IMR-90 (cell line): ENCODE measurements around the gene ESYT3. TPM values are rescaled to one million over a fixed set of nuclear protein-coding genes. Genes with fewer than 3 reads are reported as not detected.

Experiments used
- ATAC-seq: fragments of 200-7000 bp; cut with Tn5 transposase; 2 replicates; pipeline ENCODE4 v1.9.1; 2020; ENCODE audit warnings: low read depth, mild to moderate bottlenecking, moderate library complexity
- BruUV-seq: library from RNA; stranded (reverse); fragments of 400-500 nt; replicated peaks from 2 replicates; lab custom pipeline; 2021; lab: Mats Ljungman, UMichigan
- CTCF ChIA-PET: fragments of 300-600 bp; formaldehyde crosslinking; extraction: SDS; loops from one replicate; lab custom pipeline; 2021; ENCODE audit warnings: antibody characterized with exemption; lab: Yijun Ruan, JAX
- POLR2A ChIA-PET: fragments of 300-600 bp; sonication (Branson Sonifier 250); formaldehyde crosslinking; loops from one replicate; lab custom pipeline; 2022; ENCODE audit warnings: antibody characterized with exemption; ENCODE audit not compliant: unreplicated experiment; lab: Charles Lee
- DNase-seq: peaks from one replicate; pipeline ENCODE4 v3.0.0; 2013
- H2AFZ ChIP-seq: replicated peaks from 2 replicates; pipeline ENCODE3; 2013; ENCODE audit warnings: low read length, mild to moderate bottlenecking; ENCODE audit not compliant: poor library complexity
- H2AK5ac ChIP-seq: 2 replicates; pipeline ENCODE4 v1.6.1; 2013; ENCODE audit warnings: low read depth, low read length, inconsistent platforms
- H2AK9ac ChIP-seq: replicated peaks from 2 replicates; pipeline ENCODE3; 2013; ENCODE audit warnings: mild to moderate bottlenecking, low read depth, low read length, moderate library complexity; ENCODE audit not compliant: poor library complexity
- H2BK120ac ChIP-seq: 2 replicates; pipeline ENCODE4 v1.6.1; 2013; ENCODE audit warnings: low read depth, low read length, inconsistent platforms
- H2BK15ac ChIP-seq: 3 replicates; pipeline ENCODE4 v1.6.1; 2013; ENCODE audit warnings: low read depth, low read length, inconsistent platforms
- H2BK20ac ChIP-seq: 2 replicates; pipeline ENCODE4 v1.6.1; 2013; ENCODE audit warnings: low read depth, mild to moderate bottlenecking, inconsistent platforms, low read length, moderate library complexity
- H2BK5ac ChIP-seq: 2 replicates; pipeline ENCODE4 v1.6.1; 2013; ENCODE audit warnings: mild to moderate bottlenecking, low read depth, low read length, inconsistent platforms; ENCODE audit not compliant: poor library complexity, severe bottlenecking
- H3K14ac ChIP-seq: replicated peaks from 2 replicates; pipeline ENCODE4 v1.6.1; 2013; ENCODE audit warnings: low read depth, low read length, inconsistent platforms
- H3K18ac ChIP-seq: 2 replicates; pipeline ENCODE4 v1.6.1; 2013; ENCODE audit warnings: low read depth, low read length, control low read depth
- H3K23ac ChIP-seq: 2 replicates; pipeline ENCODE4 v1.6.1; 2013; ENCODE audit warnings: low read depth, low read length, inconsistent platforms
- H3K27ac ChIP-seq: 2 replicates; pipeline ENCODE4 v1.5.1; 2013; ENCODE audit warnings: mild to moderate bottlenecking, control low read depth, low read length; ENCODE audit not compliant: insufficient read depth
- H3K27me3 ChIP-seq: 2 replicates; pipeline ENCODE4 v1.6.1; 2013; ENCODE audit warnings: low read length; ENCODE audit not compliant: control insufficient read depth, insufficient read depth
- H3K36me3 ChIP-seq: 2 replicates; pipeline ENCODE4 v1.6.1; 2013; ENCODE audit warnings: low read length, mixed read lengths; ENCODE audit not compliant: control insufficient read depth, insufficient read depth
- H3K4ac ChIP-seq: 2 replicates; pipeline ENCODE4 v1.6.1; 2013; ENCODE audit warnings: low read depth, low read length, inconsistent platforms
- H3K4me1 ChIP-seq: 2 replicates; pipeline ENCODE4 v1.6.1; 2013; ENCODE audit warnings: low read length, mixed read lengths; ENCODE audit not compliant: control insufficient read depth, insufficient read depth
- H3K4me2 ChIP-seq: 2 replicates; pipeline ENCODE4 v1.6.1; 2013; ENCODE audit warnings: low read depth, mild to moderate bottlenecking, control low read depth, low read length, moderate library complexity
- H3K4me3 ChIP-seq: 2 replicates; pipeline ENCODE4 v1.5.1; 2013; ENCODE audit warnings: low read depth, mild to moderate bottlenecking, control low read depth, low read length, moderate library complexity; ENCODE audit not compliant: insufficient read depth
- H3K56ac ChIP-seq: 2 replicates; pipeline ENCODE4 v1.6.1; 2013; ENCODE audit warnings: low read length, inconsistent platforms; ENCODE audit not compliant: insufficient read depth; ENCODE audit errors: extremely low read depth
- H3K79me1 ChIP-seq, 2 experiments: 2 replicates each; pipeline ENCODE4 v1.6.1; 2013; ENCODE audit warnings: low read length in 2 of 2, inconsistent platforms in 1 of 2, low read depth in 1 of 2
- H3K9ac ChIP-seq: 2 replicates; pipeline ENCODE4 v1.6.1; 2013; ENCODE audit warnings: low read depth, low read length, control low read depth
- H3K9me1 ChIP-seq: 2 replicates; pipeline ENCODE4 v1.6.1; 2013; ENCODE audit warnings: low read length, inconsistent platforms; ENCODE audit not compliant: insufficient read depth
- H3K9me3 ChIP-seq: 2 replicates; pipeline ENCODE4 v1.6.1; 2013; ENCODE audit warnings: low read length; ENCODE audit not compliant: control insufficient read depth, insufficient read depth
- H4K20me1 ChIP-seq: 2 replicates; pipeline ENCODE4 v1.6.1; 2013; ENCODE audit warnings: low read length, inconsistent platforms; ENCODE audit not compliant: insufficient read depth
- H4K5ac ChIP-seq: 2 replicates; pipeline ENCODE4 v1.6.1; 2013; ENCODE audit warnings: mild to moderate bottlenecking, low read depth, low read length, control low read depth
- H4K8ac ChIP-seq, 2 experiments: 2 replicates each; pipeline ENCODE4 v1.6.1; 2013; ENCODE audit warnings: low read depth in 2 of 2, low read length in 2 of 2, control low read depth in 1 of 2, inconsistent platforms in 1 of 2
- H4K91ac ChIP-seq: 2 replicates; pipeline ENCODE4 v1.6.1; 2013; ENCODE audit warnings: low read depth, low read length, inconsistent platforms; ENCODE audit not compliant: insufficient read depth
- BHLHE40 ChIP-seq: fragments of 150-350 bp; IDR thresholded peaks from 2 replicates; pipeline ENCODE4 v1.6.1; 2016; ENCODE audit warnings: mild to moderate bottlenecking, low read depth, low read length
- CHD1 ChIP-seq: IDR thresholded peaks from 2 replicates; pipeline ENCODE4 v1.6.1; 2012; ENCODE audit warnings: low read depth, low read length, improper control_type of control experiment
- MAFK ChIP-seq: IDR thresholded peaks from 2 replicates; pipeline ENCODE4 v1.6.1; 2012; ENCODE audit warnings: low read depth, low read length, improper control_type of control experiment
- MAZ ChIP-seq: IDR thresholded peaks from 2 replicates; pipeline ENCODE4 v1.6.1; 2012; ENCODE audit warnings: low read depth, mild to moderate bottlenecking, low read length, improper control_type of control experiment, moderate library complexity, borderline replicate concordance
- MXI1 ChIP-seq: IDR thresholded peaks from 2 replicates; pipeline ENCODE4 v1.6.1; 2012; ENCODE audit warnings: low read depth, mild to moderate bottlenecking, low read length, moderate library complexity, borderline replicate concordance
- NFE2L2 ChIP-seq: fragments of 150-350 bp; IDR thresholded peaks from 2 replicates; pipeline ENCODE4 v1.6.1; 2016; ENCODE audit warnings: low read depth, mild to moderate bottlenecking, low read length
- POLR2A ChIP-seq: IDR thresholded peaks from 2 replicates; pipeline ENCODE4 v1.6.1; 2012; ENCODE audit warnings: mild to moderate bottlenecking, low read depth, low read length
- RCOR1 ChIP-seq: IDR thresholded peaks from 2 replicates; pipeline ENCODE4 v1.6.1; 2012; ENCODE audit warnings: mild to moderate bottlenecking, low read length, improper control_type of control experiment; ENCODE audit not compliant: insufficient replicate concordance
- RFX5 ChIP-seq: IDR thresholded peaks from 2 replicates; pipeline ENCODE4 v1.8.0; 2012; ENCODE audit warnings: low read depth, mild to moderate bottlenecking, low read length, moderate library complexity
- USF2 ChIP-seq: fragments of 150-350 bp; IDR thresholded peaks from 2 replicates; pipeline ENCODE4 v1.6.1; 2017; ENCODE audit warnings: mild to moderate bottlenecking, antibody characterized with exemption, low read length, low read depth
- WGBS, 2 experiments: methylation state at CpG; one replicate each; pipeline versions ENCODE4 v1.1.5 to v1.1.7; 2013; ENCODE audit warnings: missing lambda C conversion rate in 2 of 2; ENCODE audit not compliant: insufficient read length in 1 of 2; ENCODE audit errors: extremely low coverage in 2 of 2; 5-methylcytosine and 5-hydroxymethylcytosine counted together
- dilution Hi-C: fragments of 300-500 bp; cut with HindIII; formaldehyde crosslinking; loops from one replicate; pipeline ENCODE4 v1.14.3; 2018; ENCODE audit warnings: low sequenced_read_pairs; ENCODE audit not compliant: unreplicated experiment
- in situ Hi-C: fragments of 300-500 bp; cut with MboI; formaldehyde crosslinking; loops from 3 replicates; pipeline ENCODE4 v1.14.3; 2019; ENCODE audit warnings: low sequenced_read_pairs, inconsistent platforms, mixed read lengths
- intact Hi-C: fragments of 100-400 bp; cut with micrococcal nuclease; formaldehyde crosslinking; loops from 2 replicates; pipeline ENCODE4 v1.10.0; 2022
- polyA plus RNA-seq, 3 experiments: library from polyadenylated mRNA; depleted of rRNA; stranded (reverse); fragments of >200 nt; gene quantifications; 2 replicates each; pipeline ENCODE4 v1.2.3, GENCODE V29; 2012; ENCODE audit warnings: low replicate concordance in 1 of 3
- total RNA-seq: library from RNA; depleted of rRNA; stranded (reverse); fragments of >200 nt; gene quantifications from 2 replicates; pipeline ENCODE4 v1.2.3, GENCODE V29; 2012

The ESYT3 gene
- total and polyA plus RNA-seq, 2 of the 4 experiments (the other 2 are of a cell fraction): under 0.01 to 0.02 TPM

GRCh38 chr3:138467931-138468330, 33.5 kb downstream of the ESYT3 start:
- dilution Hi-C loops: no loop called here
- BruUV-seq: no TSS peak
- ATAC-seq (no peak), DNase-seq (no peak)
- no peaks in the 10 kb centered on the region for H3K4me1 ChIP-seq
- H3K4me2 ChIP-seq: no peak overlapping the region
- no peak overlapping the region for H3K4me3 ChIP-seq
- H4K20me1 ChIP-seq: no peaks in the 10 kb centered on the region
- H4K91ac ChIP-seq: no peak overlapping the region
- no peak overlapping the region for H4K5ac ChIP-seq
- no peaks in the 10 kb centered on the region for H3K36me3 ChIP-seq
- intact Hi-C loops: no loop called here
- H3K9me1 ChIP-seq: no peaks in the 10 kb centered on the region
- no peak overlapping the region for H3K56ac ChIP-seq
- CTCF ChIA-PET: no interaction called here
- POLR2A ChIA-PET: no interaction called here
- peaks cover 9% of the 10 kb centered on the region for H3K27me3 ChIP-seq
- H3K4ac ChIP-seq: no peak overlapping the region
- H2AK9ac ChIP-seq: no peak overlapping the region
- no peak overlapping the region for H3K14ac ChIP-seq
- no peak overlapping the region for H2BK120ac ChIP-seq
- in situ Hi-C loops: no loop called here
- H2AK5ac ChIP-seq: no peak overlapping the region
- H3K27ac ChIP-seq: no peak overlapping the region
- H3K23ac ChIP-seq: no peak overlapping the region
- H3K79me1 ChIP-seq: no peaks in the 10 kb centered on the region
- H2BK5ac ChIP-seq: no peak overlapping the region
- WGBS, 2 experiments: no CpG with 5 or more reads among the region's 5 CpGs
- H2BK20ac ChIP-seq: no peak overlapping the region
- H3K9me3 ChIP-seq: no peaks in the 10 kb centered on the region
- H2AFZ ChIP-seq: no peak overlapping the region
- no peak overlapping the region for H3K9ac ChIP-seq
- TF ChIP-seq POLR2A (no peak), CHD1 (no peak), USF2 (no peak), RFX5 (no peak), BHLHE40 (no peak), RCOR1 (no peak), MAZ (no peak), NFE2L2 (no peak), MAFK (no peak), MXI1 (no peak)
- H2BK15ac ChIP-seq: no peak overlapping the region
- H4K8ac ChIP-seq: no peak overlapping the region
- no peak overlapping the region for H3K18ac ChIP-seq
